Measurements from ENCODE around the gene BACH1.

Gene BACH1

GRCh38 chr21:29385934-29386520 is 87.3 kb downstream of the BACH1 start:
- DNase-seq: no peak

DNA sequence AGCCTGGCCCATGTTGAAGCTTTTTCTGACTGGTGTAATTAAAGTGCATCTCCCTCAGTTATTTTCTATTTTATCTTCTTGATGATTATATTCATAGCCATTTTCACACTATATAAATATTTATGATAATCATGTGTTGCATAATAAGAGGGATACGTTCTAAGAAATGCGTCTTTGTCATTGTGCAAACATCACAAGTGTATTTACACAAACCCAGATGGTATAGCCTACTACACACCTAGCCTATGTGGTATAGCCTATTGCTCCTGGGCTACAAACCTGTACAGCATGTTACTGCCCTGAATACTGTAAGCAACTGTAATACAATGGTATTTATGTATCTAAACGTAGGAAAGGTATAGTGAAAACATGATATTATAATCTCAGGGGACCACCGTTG is 88.1 kb downstream of the BACH1 start:
- no peak for DNase-seq

DNA sequence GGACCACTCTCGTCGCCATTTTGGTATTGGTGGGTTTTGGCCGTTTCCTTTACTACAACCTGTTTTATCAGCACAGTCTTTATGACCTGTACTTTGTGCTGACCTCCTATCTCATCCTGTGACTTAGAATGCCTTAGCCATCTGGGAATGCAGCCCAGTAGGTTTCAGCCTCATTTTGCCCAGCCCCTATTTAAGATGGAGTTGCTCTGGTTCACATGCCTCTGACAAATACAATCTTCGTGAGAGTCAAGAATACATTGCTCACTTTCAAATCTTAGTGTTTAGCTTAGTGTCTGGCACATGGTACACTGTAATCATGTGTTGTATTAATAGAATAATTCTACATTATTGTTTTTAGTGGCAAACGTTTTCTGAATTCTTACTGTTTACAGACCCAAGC is 88.9 kb downstream of the BACH1 start:
- DNase-seq: no peak

DNA sequence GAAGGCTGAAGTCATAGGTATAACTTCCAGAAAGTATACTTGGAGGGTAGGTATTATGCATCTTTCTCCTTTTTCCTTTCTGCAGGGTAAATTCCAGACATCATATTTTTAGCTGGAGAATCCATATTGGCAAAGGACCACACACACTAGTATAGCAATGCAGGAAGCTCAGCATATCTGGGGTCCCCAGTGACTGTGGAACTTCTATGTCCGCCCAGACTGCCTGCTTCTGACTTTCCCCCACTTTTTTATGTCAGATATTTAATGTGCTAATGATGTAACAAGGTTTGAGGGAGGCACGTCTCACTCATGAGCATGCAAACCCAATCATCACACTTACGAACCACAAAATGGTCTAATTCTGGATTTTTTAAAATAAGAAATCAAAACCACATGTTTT is 90.4 kb downstream of the BACH1 start:
- DNase-seq: no peak

DNA sequence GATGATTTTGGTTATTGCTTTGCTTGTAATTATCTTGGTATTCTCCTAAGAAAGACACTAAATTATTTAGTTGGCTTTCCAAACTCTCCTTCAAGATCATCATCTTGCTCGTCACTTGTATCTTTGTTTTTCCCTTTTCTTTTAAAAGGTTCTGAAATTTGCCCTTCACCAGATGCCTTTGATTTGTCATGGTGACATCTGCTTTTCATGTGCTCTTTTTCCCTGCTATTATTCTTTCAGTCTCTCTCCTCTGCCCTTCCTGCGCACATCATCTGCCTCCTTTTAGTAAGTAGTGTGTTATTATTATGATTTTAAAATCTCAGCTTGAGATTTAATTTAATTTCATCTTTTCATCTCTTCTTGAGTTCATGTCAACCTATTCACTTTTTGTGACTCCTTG is 92.1 kb downstream of the BACH1 start:
- no peak for DNase-seq

DNA sequence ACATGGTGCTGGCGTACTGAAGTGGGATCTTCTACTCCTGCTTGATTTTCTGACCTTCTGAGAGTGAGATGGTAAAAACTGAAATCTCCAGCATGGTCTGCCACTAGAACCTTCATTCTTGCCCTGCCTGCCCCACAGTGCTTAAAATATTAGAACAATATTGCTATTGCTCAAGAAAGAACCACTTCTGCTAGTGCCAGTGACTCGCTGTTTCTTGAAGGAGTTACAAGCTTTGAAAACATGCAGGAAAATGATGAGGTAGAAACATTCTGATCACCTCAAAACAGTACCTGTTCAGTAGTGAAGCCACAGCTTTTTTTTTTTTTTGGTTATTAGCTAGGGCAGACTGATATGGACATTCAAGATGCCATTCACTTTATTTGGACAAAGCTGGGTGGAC is 95.3 kb downstream of the BACH1 start:
- DNase-seq: no peak

Measured in NCI-H526 (cell line).